G401.6 (cell line): Measurements from ENCODE around the gene FSTL4.

Source experiments
- FAIRE-seq: peaks from 2 replicates; lab custom pipeline; 2012; peaks lifted over from hg19 to GRCh38; lab: Jason Lieb, UNC

Gene FSTL4

DNA sequence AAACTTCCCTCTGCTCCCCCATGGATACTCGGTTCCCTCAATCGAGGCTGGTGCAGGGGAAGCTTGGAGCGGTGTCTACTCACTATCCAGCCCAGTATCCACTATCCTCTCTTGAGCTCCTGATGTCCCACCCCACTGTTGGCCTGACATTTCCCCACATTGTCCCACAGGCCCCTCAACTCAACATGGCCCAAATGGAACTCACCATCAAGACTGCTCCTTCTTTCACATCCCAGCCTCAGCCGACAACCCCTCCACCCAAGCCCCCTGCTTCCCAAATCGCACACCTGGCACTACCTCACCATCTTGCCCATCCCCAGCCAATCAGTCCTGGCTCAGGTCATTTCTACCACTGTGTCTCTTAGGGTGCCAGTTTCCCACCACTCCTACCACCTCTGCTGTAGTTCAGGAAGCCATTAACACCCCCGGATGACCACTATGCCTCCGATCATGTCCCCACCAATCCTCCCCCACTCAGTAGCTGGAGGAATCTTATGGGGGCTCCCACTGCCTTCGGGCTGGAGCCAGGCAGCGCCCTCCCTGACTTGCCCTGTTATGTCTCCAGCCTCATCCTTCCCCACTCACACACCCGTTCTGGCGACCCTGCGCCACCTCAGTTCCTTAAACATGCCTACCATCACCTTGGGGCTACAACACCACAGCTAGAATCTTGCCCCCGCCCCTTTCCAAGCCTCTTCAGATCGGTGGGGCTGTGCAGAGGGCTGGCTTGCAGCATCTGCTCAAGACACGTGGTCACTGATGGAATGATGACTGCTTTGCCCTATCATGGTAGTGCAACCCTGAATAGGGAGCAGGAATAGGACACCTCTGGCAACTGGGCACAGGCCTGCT lies 273.6 kb downstream of the FSTL4 start:
- FAIRE-seq: no peak

GRCh38 chr5:133337795-133338445 lies 274.4 kb downstream of the FSTL4 start:
- no peak for FAIRE-seq

GRCh38 chr5:133336969-133337410 lies 275.4 kb downstream of the FSTL4 start:
- FAIRE-seq: no peak

DNA sequence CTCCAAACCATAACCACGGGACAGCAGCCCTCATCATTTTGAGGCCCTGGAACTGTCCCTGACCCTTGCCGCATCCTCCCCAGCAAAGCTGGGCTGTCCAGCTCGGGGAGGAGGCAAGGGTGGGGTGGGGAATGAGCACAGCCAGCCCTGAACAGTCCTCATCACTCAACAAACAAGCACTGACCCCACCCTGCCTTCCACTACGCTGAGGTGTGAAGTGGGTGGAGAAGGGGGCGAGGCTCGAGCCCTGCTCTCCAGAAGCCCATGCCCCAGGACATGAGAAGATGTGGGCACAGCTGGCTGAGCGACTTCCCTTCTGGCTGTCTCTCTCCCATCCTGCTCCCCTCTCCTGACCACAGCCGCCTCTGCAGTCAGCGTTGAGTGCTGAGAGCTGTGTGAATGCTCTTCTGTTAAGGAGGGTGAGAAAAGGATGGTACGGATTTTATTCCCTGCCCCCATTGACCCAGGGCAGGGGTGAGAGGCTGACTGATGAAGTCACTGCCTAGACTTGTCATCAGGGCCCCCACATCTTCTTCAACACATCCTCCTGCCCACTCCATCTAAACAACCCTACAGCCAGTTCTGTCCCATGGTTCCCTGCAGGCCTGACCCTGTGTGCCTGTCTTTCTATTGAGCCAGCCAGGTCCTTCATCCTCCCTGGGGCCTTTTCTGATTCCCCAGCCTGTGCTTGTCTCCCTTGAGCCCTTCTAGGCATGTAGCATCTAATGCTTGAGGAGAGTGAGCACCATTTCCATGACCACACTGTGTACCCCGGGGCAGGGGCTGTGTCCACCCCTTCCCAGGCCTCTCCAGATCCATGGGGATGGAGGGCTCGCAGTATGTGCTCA lies 276.0 kb downstream of the FSTL4 start:
- no peak for FAIRE-seq

GRCh38 chr5:133334796-133335639 lies 277.3 kb downstream of the FSTL4 start:
- FAIRE-seq: no peak

DNA sequence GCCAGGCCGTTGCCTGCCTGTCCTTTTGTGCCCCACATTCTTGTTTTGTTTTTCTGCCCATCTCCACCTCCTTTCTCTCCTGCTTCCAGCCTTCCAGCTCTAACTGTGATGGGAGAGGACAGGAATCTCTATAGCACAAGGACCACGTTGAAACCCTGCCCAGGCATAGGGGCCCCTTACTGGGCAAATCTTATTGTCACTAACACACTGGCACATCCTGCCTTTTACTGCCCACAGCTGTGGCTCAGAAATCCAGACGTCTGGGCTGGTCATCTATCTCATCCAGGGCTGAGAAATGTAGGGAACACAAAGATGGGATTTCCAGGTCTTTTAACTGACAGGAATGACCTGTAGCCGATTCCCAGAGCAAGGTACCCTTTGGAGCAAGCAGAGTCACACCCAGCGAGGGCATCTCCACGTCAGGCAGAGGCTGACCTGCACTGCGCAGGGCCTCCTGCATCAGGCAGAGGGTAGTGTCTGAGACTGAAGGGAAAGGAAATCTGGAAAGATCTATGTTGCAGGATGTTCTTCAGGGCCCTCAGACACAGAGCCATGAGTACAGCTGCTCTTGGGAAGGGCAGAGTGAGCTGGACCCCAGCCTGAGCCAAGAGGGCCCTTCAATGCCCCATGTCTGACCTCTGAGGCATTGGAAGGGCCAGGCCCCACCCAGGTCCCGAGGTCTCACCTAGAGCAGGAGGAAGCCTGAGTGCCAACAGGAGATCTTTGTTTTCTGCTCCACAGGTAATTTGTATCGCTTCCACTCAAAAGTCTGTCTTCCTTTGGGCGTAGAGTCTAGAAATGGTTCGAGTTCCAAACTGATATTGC lies 278.8 kb downstream of the FSTL4 start:
- FAIRE-seq: no peak

DNA sequence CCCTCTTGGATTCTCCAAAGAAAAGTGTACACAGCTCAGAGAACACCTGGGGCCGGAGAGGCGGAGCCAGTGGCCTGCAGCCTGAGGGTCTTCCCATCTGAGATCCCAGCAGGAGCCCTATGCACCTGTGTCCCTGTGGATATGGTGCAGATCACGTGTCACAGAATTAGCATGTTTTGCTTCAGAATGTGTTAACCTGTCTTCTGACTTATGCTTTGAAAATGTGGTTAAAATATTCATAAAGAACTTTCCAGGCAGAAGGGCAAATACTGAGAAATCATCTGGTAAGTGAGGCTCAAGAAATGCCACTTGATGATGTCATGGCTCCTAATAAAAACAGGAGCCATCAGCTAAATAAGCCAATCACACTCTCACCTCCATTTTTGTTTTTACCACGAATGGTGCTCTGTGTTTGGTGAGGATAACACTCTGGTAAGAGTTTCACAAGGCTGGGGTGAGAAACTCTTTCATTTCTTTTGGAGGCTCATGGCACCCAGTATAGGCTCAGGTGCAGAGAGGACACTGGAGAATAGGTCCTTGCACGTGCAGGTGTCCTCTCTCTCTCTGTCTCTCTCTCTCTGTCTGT lies 279.8 kb downstream of the FSTL4 start:
- no peak for FAIRE-seq

- FAIRE-seq: no peak
Measured at GRCh38 chr5:133331941-133332340, 280.4 kb downstream of the FSTL4 start.

GRCh38 chr5:133330956-133331355 lies 281.4 kb downstream of the FSTL4 start:
- no peak for FAIRE-seq

DNA sequence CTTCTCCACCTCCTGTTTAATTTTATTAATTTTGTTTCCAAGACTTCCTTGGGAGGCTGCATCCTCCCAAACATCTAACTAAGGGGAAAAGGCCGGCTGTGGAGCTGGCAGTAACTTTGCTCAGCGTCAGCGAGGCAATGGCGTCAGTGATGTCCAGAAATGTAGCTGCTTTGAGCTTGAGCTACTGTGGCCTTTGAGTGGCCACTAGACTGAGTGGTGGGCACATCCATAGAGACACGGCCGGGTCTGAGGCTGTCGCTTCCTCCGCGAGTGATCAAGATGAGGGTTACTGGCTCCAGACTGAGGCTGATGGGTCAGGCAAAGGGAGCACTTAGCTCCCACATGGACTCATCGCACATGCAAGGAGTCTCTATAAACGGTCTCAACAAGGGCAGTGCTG lies 283.5 kb downstream of the FSTL4 start:
- no peak for FAIRE-seq

GRCh38 chr5:133327946-133328401 lies 284.4 kb downstream of the FSTL4 start:
- FAIRE-seq: no peak

DNA sequence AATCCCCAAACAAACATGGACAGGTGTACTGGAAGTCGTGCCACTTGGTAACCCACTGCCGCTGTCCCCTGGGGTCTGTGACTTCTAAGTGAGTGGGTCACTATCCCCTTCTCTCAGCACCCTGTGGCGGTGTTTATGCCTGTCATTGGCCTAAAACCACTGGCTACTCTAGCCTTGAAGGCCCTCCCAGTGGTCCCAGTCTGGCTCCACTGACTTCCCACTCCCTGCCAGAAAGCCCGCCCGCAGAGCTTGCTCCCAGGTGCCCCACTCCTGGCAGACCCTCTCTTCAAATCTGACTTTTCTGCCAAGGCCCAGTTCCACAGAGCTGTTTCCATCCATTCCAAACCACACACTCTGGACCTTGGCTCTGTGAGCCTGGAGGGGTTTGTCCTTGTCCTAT lies 286.0 kb downstream of the FSTL4 start:
- FAIRE-seq: no peak

- no peak for FAIRE-seq
Measured at GRCh38 chr5:133325864-133326263, 286.5 kb downstream of the FSTL4 start.

DNA sequence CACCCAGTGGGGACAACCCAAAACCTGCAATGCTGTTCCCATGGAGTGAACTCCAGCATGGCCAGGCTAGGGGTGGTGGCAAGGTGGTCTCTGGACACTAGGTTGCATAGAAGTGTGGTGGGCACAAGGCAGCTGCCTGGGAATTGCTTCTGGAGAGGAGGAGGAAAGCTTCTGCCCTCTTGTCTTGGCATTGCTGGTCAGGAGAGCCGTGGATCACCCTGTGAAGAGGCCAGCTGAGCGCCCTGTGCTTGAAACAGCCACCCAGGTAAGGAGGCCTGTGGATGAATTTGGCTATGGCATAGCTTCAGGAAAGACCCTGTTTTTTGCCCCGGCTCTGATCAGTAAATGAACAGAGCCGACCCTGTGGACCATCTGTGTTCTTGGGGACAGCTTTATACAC lies 287.4 kb downstream of the FSTL4 start:
- no peak for FAIRE-seq

GRCh38 chr5:133323494-133324457 lies 288.6 kb downstream of the FSTL4 start:
- no peak for FAIRE-seq

- no peak for FAIRE-seq
Measured at GRCh38 chr5:133322743-133323142, 289.6 kb downstream of the FSTL4 start.

DNA sequence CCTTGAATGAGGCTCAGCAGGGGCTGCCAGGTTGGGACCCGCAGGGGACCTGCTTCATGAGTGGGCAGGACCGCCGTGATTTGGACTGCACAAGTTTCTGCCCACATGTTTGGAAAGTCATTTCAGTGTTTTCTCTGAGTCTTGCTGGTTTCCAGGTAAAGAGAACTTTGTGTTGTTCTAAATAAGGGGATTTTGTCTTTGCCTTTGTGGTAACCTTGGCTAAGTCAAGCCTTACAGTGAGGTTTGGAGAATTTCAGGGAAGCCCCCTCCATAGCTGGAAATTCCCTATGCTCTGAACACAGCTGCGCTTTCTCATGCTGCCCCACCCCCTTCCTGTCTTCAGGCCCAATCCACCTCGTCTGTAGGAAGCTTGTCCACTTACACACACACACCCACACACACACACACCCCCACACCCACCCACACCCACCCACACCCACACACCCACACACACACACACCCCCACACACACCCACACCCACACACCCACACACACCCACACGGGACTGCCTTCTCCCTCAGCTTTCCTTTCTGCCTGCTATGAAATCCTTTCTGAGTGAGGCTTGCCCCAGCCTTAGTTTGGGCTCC lies 290.4 kb downstream of the FSTL4 start:
- FAIRE-seq: no peak

- no peak for FAIRE-seq
Measured at GRCh38 chr5:133321286-133321832, 291.0 kb downstream of the FSTL4 start.
